ENCODE results near the gene PSMG2. TPM values are rescaled to one million over a fixed set of nuclear protein-coding genes. Genes with fewer than 3 reads are reported as not detected.
A peak's percentile ranks its signal among the peaks of the same experiment; 100 is the strongest.

PSMG2 gene
- total and polyA plus RNA-seq, 12 donors, result 36.2 to 64.7 (median 47.6) TPM

GRCh38 chr18:12659904-12660605 lies 42.8 kb upstream of the PSMG2 start:
- no peaks in the 10 kb centered on the region for H3K27me3 ChIP-seq
- TF ChIP-seq CTCF (IDR thresholded peaks at IDR 0.05), result peak; percentile 78 to 95 (median 87)
- ATAC-seq, result peak in 3 of 8 donors; percentile 23 to 46 (median 40)
- peaks cover 0 to 20% (median 0%) of the 10 kb centered on the region in 9 donors for H3K36me3 ChIP-seq
- H3K9me3 ChIP-seq, result no peaks in the 10 kb centered on the region
- H3K4me1 ChIP-seq, result peaks cover 0 to 30% (median 20%) of the 10 kb centered on the region in 9 donors
- intact Hi-C loops (cut with DNase I), result loop anchor here (1.0 to 10.0 kb wide), 12 partner anchors 115 to 283 kb away; partner anchors contain the start of genes PRELID3A (in 3 of the 10) and AFG3L2 (in 1 of the 10)
- DNase-seq, result peak in 1 of 2 donors; percentile 29
- WGBS, 2 donors, result 87 to 94% methylated on average over 9 of the region's 9 CpGs
- no peak overlapping the region for H3K27ac ChIP-seq
- no peak overlapping the region for H3K4me3 ChIP-seq

- intact Hi-C loops (cut with DNase I), result no loop called here
- TF ChIP-seq CTCF (IDR thresholded peaks at IDR 0.05), result no peak
These were observed 34.8 kb upstream of the PSMG2 start for GRCh38 chr18:12668041-12668440.

GRCh38 chr18:12679183-12679786 lies 23.6 kb upstream of the PSMG2 start:
- TF ChIP-seq CTCF (IDR thresholded peaks at IDR 0.05), result no peak
- H3K36me3 ChIP-seq, result peaks cover 0 to 75% (median 4%) of the 10 kb centered on the region in 9 donors
- H3K4me1 ChIP-seq, result peaks cover 3 to 18% (median 13%) of the 10 kb centered on the region in 9 donors
- no peaks in the 10 kb centered on the region for H3K9me3 ChIP-seq
- H3K4me3 ChIP-seq, result peak overlapping the region in 7 of 10 donors; percentile 14 to 41 (median 32)
- H3K27ac ChIP-seq, result peak overlapping the region; percentile 6 to 91 (median 85)
- intact Hi-C loops (cut with DNase I), result loop anchor here in 2 of 10 donors (2.0 kb wide), 1 partner anchor 24 kb away; the partner anchor contains the start of genes CEP76 (in 2 of the 2) and PSMG2 (in 2 of the 2)
- ATAC-seq (peak; percentile 92 to 99 (median 98)), DNase-seq (peak; percentile 46 to 82)
- H3K27me3 ChIP-seq, result no peaks in the 10 kb centered on the region
- WGBS, 2 donors, result 27 to 37% methylated on average over 8 of the region's 8 CpGs

More at GRCh38 chr18:12668041-12668440, 34.8 kb upstream of the PSMG2 start:
- Histone ChIP-seq H3K4me3 (no peak overlapping the region), H3K36me3 (peaks cover 0 to 38% (median under 1%) of the 10 kb centered on the region in 9 donors), H3K27me3 (no peaks in the 10 kb centered on the region), H3K9me3 (no peaks in the 10 kb centered on the region), H3K4me1 (no peaks in the 10 kb centered on the region), H3K27ac (no peak overlapping the region)
- ATAC-seq, result no peak
- 91 to 93% methylated on average over 5 of the region's 5 CpGs for WGBS, 2 donors
- DNase-seq, result no peak

- intact Hi-C loops (cut with DNase I), result no loop called here
- no peaks in the 10 kb centered on the region for H3K9me3 ChIP-seq
- no peak for DNase-seq
- ATAC-seq, result no peak
- no peak overlapping the region for H3K27ac ChIP-seq
- no peaks in the 10 kb centered on the region for H3K27me3 ChIP-seq
- H3K4me1 ChIP-seq, result no peaks in the 10 kb centered on the region
- peak in 1 of 9 donors; percentile 6 for TF ChIP-seq CTCF (IDR thresholded peaks at IDR 0.05)
- no peak overlapping the region for H3K4me3 ChIP-seq
- WGBS, 2 donors, result 68 to 79% methylated on average over 3 of the region's 3 CpGs
- H3K36me3 ChIP-seq, result peaks cover 0 to 75% (median 0%) of the 10 kb centered on the region in 9 donors
These were observed 16.7 kb upstream of the PSMG2 start for GRCh38 chr18:12686100-12686499.
